ENCODE measurements around the gene ATP13A3.

ATP13A3 gene

GRCh38 chr3:194377708-194378107 is 109.1 kb downstream of the ATP13A3 start:
- TF ChIP-seq CTCF (IDR thresholded peaks at IDR 0.05; ENCODE audit: insufficient read depth, low read length, poor library complexity, severe bottlenecking), result no peak
- H3K4me3 ChIP-seq (replicated peaks; ENCODE audit: low read depth, low read length), result no peak overlapping the region
- no peak for DNase-seq (ENCODE audit: extremely low read depth, insufficient read length)
- no peaks in the 10 kb centered on the region; the same call in 1 of the 2 replicates for H3K27me3 ChIP-seq (replicated peaks; ENCODE audit: control insufficient read depth, insufficient read depth, low read length)
- no peaks in the 10 kb centered on the region for H3K36me3 ChIP-seq (ENCODE audit: control insufficient read depth, insufficient read depth, low read length)

- no peaks in the 10 kb centered on the region; the same call in 1 of the 2 replicates for H3K27me3 ChIP-seq (replicated peaks; ENCODE audit: control insufficient read depth, insufficient read depth, low read length)
Measured at GRCh38 chr3:194376241-194376560, 110.6 kb downstream of the ATP13A3 start.

GRCh38 chr3:194375473-194376240 is 111.1 kb downstream of the ATP13A3 start:
- no peak for DNase-seq (ENCODE audit: extremely low read depth, insufficient read length)
- Histone ChIP-seq H3K4me3 (replicated peaks; ENCODE audit: low read depth, low read length) (no peak overlapping the region), H3K36me3 (ENCODE audit: control insufficient read depth, insufficient read depth, low read length) (no peaks in the 10 kb centered on the region), H3K27me3 (replicated peaks; ENCODE audit: control insufficient read depth, insufficient read depth, low read length) (no peaks in the 10 kb centered on the region; the same call in 1 of the 2 replicates)
- TF ChIP-seq CTCF (IDR thresholded peaks at IDR 0.05; ENCODE audit: insufficient read depth, low read length, poor library complexity, severe bottlenecking), result no peak

More at GRCh38 chr3:194376241-194376560, 110.6 kb downstream of the ATP13A3 start:
- DNase-seq (ENCODE audit: extremely low read depth, insufficient read length), result no peak
- H3K4me3 ChIP-seq (replicated peaks; ENCODE audit: low read depth, low read length), result no peak overlapping the region
- no peak for TF ChIP-seq CTCF (IDR thresholded peaks at IDR 0.05; ENCODE audit: insufficient read depth, low read length, poor library complexity, severe bottlenecking)
- H3K36me3 ChIP-seq (ENCODE audit: control insufficient read depth, insufficient read depth, low read length), result no peaks in the 10 kb centered on the region

GRCh38 chr3:194374935-194375334 is 111.9 kb downstream of the ATP13A3 start:
- H3K4me3 ChIP-seq (replicated peaks; ENCODE audit: low read depth, low read length), result no peak overlapping the region
- TF ChIP-seq CTCF (IDR thresholded peaks at IDR 0.05; ENCODE audit: insufficient read depth, low read length, poor library complexity, severe bottlenecking), result no peak
- DNase-seq (ENCODE audit: extremely low read depth, insufficient read length), result no peak
- H3K36me3 ChIP-seq (ENCODE audit: control insufficient read depth, insufficient read depth, low read length), result no peaks in the 10 kb centered on the region
- H3K27me3 ChIP-seq (replicated peaks; ENCODE audit: control insufficient read depth, insufficient read depth, low read length), result no peaks in the 10 kb centered on the region; the same call in 1 of the 2 replicates

GRCh38 chr3:194373899-194374298 is 112.9 kb downstream of the ATP13A3 start:
- no peak overlapping the region for H3K4me3 ChIP-seq (replicated peaks; ENCODE audit: low read depth, low read length)
- H3K27me3 ChIP-seq (replicated peaks; ENCODE audit: control insufficient read depth, insufficient read depth, low read length), result no peaks in the 10 kb centered on the region
- no peaks in the 10 kb centered on the region for H3K36me3 ChIP-seq (ENCODE audit: control insufficient read depth, insufficient read depth, low read length)
- DNase-seq (ENCODE audit: extremely low read depth, insufficient read length), result no peak
- TF ChIP-seq CTCF (IDR thresholded peaks at IDR 0.05; ENCODE audit: insufficient read depth, low read length, poor library complexity, severe bottlenecking), result no peak

Measured in GM06990 (cell line).